ENCODE measurements around the gene ZFP57.

ZFP57 gene

DNA sequence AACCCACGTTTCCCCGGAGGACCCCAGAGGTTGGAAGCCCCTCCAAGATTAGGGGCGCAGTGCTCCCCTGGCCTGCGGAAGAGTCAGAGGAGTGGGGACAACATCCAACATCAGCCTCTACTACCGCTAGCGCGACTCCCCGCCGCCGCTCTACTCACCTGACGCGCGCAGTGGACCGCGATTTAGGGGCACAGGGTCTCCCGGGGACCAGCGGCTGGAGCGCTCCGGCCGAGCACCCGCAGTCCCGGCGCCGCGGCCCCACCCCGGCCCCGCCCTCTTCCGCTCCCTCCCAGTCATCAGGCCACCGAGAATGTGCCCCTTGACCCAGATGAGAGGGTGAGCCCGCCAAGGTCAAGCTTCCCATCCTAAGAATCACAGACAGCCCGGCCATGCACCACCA is at the start of gene ZFP57:
Gene ZFP57 (minus strand): TSS at position 249 of the 400 bp plus-strand sequence. CDS start 4,149 bp downstream, outside the sequence.
- no peak for DNase-seq

DNA sequence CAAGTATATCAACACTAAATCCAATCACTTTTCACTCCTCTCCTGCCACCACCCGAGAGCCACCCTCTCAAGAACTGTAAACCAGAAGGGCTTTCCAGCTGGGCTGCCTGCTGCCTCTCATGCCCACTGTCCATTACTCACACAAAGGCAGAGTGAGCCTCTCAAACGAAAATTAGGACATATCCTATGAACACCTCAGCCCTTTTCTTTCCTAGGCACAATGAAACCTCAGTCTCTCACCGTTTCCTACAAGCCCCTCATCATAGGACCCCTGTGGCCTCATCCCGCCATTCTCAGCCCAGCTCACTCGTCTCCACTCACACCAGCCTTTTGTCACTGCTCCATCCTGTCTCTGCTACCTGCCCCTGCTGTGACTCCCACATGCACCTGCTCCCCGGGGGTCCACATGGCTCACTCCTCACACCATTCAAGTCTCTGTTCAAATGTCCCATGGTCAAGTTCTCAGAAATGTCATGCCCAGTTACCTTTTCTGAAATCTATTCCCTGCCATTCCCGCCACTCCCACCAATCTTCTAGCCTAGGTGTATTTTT is 49.7 kb upstream of the ZFP57 start:
- peak in 1 of 2 experiments; percentile 12 for DNase-seq

DNA sequence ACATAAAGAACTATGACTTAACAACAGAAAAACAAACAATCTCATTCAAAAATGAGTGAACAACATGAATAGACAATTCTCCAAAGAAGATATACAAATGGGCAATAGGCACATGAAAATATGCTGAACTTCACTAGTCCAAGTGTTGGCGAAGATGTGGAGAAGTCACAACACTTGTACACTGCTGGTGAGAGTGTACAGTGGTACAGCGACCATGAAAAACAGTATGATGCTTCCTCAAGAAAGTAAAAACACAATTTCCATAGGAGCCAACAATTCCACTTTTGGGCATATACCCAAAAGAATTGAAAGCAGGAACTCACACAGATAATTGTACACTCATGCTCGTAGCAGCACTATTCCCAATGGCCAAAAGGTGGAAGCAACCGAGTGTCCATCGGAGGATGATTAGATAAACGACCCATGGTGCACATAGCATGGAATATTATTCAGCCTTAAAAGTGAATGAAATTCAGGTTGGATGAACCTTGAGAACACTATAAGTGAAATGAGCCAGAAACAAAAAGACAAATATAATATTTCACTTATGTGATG is 48.9 kb upstream of the ZFP57 start:
- no peak for DNase-seq

DNA sequence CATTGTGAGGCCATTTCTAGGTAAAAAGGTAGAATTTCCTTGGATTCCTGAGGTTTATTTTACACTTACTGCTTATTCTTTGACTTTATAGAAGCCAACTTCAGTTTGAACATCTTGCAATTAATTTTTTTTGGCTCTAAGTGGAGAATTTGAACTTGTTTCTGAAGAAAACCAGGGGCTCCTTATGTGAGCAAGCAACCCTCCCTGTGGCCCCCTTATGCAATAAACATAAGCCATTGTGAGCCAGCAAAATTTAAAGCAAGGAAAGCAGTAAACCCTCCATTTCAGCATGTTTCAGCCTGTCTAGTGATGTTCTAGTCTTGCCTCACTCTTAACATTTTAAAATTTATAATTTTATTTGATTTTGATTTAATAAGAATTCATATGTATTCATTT is 47.9 kb upstream of the ZFP57 start:
- no peak for DNase-seq

DNA sequence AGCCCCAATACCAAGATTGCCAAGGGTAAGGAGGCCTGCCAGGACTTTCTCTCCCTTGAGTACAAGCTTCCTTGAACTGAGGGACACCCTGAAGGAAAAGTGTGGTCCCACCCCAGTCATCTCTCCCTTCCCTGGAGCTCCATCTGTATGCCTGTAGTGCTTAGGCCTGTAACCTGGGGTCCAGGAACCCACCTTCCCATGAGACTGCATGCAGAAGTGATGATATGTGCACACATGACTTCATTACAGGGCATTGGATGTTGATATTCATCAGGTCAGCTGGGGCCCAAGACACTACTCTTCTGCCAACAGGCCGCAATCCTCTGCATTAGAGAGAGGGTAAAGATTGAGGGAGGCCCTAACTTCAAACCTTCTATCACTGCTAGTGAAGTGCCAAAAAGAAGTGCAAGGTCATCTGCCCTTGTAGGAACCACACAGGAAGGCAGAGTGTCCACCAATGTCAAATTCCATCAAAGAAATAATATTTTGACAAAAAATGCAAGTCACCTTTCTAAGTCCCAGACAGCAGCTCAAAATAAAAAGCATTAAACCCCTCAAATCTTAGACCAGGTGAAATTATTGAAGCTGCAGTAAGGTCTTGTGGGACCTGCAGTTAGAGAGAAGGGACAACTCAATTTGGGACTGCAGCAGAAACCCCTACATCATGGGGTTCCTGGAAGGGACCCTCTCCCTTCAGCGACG is 47.4 kb upstream of the ZFP57 start:
- DNase-seq, result peak in 1 of 2 experiments; percentile 13

DNA sequence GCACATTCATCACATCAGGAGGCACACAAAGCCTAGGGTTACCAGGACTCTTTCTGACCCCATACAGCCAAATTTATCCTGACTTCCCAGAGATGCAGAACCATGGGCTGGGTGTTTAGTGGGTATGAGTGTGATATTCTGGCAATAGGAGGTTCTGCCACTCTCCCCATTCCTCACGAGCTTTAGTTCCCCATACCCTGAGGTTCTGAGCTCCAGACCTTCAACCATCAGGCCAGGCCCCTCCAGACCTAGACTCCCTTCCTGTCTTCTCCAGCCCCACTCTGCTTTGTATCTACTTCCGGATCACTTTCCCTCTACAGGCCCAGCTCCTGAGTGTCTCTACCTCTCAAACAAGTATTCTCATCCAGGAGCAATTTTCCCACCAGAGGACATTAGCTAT is 46.7 kb upstream of the ZFP57 start:
- peak in 1 of 2 experiments; percentile 7 for DNase-seq

DNA sequence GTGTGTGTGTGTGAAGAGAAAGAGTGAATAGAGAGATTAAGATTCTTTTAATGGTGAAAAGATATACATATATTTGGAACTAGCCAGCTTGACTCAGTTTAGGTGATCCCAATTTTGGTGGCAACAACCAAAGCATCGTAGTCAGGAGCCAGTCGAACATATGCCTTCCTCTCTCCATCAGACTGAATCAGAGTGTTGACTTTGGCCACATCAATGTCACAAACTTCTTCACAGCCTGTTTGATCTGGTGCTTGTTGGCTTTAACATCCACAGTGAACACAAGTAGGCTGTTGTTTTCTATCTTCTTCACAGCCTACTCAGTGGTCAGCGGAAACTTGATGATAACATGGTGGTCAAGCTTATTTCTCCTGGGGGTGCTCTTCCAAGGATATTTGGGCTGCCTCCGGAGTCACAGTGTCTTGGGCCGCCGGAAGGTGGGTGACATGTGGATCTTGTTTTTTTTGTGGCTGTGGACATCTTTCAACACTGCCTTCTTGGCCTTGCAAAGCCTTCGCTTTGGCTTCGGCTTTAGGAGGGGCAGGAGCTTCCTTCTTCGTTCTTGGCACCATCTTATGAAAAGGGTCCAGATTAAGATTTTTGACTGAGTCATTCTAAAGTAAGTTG is 45.7 kb upstream of the ZFP57 start:
- DNase-seq, result peak in 1 of 2 experiments; percentile 10

DNA sequence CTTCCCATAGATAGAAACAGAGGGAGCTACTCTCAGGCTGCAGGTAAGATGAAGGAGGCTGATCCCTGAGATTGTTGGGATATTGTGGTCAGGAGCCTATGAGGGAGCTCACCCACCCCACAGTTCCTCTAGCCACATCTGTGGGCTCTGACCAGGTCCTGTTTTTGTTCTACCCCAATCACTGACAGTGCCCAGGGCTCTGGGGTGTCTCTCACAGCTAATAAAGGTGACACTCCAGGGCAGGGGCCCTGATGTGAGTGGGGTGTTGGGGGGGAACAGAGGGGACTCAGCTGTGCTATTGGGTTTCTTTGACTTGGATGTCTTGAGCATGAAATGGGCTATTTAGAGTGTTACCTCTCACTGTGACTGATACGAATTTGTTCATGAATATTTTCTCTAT is 45.0 kb upstream of the ZFP57 start:
- no peak for DNase-seq

DNA sequence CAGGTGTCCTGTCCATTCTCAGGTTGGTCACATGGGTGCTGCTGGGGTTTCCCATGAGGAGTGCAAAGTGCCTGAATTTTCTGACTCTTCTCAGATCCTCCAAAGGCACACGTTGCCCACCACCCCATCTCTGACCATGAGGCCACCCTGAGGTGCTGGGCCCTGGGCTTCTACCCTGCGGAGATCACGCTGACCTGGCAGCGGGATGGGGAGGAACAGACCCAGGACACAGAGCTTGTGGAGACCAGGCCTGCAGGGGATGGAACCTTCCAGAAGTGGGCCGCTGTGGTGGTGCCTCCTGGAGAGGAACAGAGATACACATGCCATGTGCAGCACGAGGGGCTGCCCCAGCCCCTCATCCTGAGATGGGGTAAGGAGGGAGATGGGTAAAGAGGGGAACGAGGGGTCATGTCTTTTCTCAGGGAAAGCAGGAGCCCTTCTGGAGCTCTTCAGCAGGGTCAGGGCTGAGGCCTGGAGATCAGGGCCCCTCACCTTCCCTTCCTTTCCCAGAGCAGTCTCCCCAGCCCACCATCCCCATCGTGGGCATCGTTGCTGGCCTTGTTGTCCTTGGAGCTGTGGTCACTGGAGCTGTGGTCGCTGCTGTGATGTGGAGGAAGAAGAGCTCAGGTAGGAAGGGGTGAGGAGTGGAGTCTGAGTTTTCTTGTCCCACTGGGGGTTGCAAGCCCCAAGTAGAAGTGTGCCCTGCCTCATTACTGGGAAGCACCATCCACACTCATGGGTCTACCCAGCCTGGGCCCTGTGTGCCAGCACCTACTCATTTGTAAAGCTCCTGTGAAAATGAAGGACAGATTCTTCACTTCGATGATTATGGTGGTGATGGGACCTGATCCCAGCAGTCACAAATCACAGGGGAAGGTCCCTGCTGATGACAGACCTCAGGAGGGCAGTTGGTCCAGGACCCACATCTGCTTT is 44.3 kb upstream of the ZFP57 start:
- no peak for DNase-seq

DNA sequence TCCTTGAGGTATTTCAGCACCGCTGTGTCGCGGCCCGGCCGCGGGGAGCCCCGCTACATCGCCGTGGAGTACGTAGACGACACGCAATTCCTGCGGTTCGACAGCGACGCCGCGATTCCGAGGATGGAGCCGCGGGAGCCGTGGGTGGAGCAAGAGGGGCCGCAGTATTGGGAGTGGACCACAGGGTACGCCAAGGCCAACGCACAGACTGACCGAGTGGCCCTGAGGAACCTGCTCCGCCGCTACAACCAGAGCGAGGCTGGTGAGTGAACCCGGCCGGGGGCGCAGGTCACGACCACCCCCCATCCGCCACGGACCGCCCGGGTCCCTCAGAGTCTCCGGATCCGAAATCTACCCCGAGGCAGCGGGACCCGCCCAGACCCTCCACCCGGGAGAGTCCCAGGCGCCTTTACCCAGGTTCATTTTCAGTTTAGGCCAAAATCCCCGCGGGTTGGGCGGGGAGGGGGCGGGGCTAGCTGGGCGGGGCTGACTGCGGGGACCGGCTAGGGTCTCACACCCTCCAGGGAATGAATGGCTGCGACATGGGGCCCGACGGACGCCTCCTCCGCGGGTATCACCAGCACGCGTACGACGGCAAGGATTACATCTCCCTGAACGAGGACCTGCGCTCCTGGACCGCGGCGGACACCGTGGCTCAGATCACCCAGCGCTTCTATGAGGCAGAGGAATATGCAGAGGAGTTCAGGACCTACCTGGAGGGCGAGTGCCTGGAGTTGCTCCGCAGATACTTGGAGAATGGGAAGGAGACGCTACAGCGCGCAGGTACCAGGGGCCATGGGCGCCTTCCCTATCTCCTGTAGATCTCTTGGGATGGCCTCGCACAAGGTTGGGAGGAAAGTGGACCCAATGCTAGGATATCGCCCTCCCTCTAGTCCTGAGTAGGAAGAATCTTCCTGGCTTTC is 43.0 kb upstream of the ZFP57 start:
- DNase-seq, result peak; percentile 85 to 86

DNA sequence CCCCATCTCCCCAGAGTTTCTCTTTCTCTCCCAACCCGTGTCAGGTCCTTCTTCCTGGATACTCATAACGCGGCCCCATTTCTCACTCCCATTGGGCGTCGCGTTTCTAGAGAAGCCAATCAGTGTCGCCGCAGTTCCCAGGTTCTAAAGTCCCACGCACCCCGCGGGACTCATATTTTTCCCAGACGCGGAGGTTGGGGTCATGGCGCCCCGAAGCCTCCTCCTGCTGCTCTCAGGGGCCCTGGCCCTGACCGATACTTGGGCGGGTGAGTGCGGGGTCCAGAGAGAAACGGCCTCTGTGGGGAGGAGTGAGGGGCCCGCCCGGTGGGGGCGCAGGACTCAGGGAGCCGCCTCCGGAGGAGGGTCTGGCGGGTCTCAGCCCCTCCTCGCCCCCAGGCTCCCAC is 42.3 kb upstream of the ZFP57 start, which contains the start of gene HLA-F:
Gene HLA-F (plus strand): TSS at position 173 of the 404 bp plus-strand sequence. CDS start 30 bp downstream, at position 203.
- peak; percentile 85 to 88 for DNase-seq

DNA sequence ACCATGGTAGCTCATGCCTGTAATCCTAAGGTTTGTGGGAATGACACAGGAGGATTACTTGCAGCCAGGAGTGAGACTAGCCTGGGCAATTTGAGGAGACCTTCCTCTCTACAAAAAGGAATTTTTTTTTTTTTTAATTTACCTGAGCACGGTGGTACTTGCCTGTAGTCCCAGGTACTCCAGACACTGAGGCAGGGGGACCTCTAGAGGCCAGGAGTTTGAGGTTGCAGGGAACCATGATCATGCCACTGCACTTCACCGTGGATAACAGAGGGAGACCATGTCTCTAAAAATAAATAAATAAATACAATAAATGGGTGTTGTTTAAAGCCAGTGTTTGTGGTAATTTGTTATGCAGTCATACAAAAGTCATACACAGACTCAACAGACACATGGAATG is 39.9 kb upstream of the ZFP57 start:
- no peak for DNase-seq

DNA sequence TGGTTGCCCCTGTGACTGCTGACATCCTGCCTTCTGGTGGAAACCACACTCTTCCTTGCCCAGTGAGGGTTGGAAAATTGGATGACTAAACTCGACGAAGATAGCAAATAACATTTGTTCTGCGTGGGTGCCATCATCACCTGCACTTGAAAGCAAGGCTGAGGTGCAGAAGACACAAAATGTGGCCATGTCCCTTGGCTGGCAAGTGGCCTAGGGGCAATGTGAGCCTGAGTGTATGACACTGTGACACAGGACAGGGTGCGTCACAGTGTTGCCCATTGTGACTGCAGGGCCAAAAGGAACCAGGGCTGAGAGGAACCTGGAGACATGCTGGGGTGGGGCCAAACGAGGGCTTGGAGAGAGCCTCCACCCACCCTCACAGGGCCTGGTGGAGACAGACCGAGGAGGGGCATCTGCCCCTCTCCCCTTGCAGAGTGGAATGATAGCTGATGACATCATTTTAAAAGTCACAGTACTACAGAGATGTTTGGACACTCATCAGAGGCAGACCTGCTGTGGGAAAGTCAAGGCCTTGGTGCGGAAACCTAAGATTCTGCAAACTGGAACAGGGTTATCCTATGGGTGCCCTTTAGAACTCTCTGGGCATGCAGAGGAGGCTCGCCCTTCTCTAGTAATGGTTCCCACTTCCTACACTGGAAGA is 29.5 kb upstream of the ZFP57 start:
- no peak for DNase-seq

DNA sequence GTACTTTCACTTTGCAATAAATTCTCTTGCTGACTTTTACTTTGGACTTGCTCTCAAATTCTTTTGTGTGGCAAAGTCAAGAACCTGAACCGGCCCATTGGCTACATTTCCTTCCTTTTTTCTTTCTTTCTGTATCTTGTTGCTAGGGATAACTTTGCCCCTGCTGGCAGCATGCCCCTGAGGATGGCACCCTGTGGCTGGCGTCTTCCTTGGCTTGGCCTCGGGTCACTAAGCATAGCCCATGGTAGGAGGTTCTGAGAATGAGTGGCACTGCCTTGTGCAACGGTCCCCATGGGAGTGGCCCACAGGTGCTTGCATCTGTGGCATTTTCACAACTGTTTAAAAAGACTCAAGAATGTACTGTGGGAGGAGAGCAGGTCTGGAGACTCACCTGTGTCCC is 28.2 kb upstream of the ZFP57 start:
- no peak for DNase-seq

DNA sequence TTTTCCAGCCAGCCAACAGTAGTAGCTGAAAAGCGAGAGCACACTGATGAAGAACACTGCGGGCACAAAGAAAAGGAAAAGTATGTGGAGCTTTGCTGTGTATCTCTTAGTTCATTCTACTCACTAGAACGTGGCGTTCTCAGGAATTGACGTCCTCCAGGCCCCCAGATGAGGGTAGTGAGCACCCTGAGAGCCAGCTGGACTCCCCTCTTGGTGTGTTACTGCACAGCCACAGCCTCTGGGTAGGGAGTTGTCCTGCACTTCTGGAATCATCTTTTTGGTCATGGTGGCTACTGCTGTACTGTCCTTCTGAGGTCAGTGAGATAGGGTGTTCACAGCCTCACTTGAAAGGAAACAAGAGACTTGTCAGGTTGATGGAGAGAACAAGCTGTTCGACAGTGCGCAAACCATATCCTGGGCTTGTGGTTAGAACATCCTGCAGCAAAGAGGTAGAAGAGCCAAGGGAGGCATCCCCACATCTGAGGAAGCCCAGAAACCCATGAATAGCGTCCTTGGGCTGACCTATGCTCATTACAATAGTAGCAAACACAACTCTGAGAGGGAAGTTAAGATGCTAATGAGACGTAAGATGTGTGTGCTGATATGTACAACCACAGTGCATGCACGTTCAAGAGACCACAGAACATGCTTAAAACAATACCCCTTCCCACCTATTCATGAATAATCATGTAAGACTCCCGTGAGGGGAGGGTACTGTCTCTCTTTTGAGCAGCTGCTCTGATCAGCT is 27.7 kb upstream of the ZFP57 start:
- DNase-seq, result peak; percentile 54 to 56

DNA sequence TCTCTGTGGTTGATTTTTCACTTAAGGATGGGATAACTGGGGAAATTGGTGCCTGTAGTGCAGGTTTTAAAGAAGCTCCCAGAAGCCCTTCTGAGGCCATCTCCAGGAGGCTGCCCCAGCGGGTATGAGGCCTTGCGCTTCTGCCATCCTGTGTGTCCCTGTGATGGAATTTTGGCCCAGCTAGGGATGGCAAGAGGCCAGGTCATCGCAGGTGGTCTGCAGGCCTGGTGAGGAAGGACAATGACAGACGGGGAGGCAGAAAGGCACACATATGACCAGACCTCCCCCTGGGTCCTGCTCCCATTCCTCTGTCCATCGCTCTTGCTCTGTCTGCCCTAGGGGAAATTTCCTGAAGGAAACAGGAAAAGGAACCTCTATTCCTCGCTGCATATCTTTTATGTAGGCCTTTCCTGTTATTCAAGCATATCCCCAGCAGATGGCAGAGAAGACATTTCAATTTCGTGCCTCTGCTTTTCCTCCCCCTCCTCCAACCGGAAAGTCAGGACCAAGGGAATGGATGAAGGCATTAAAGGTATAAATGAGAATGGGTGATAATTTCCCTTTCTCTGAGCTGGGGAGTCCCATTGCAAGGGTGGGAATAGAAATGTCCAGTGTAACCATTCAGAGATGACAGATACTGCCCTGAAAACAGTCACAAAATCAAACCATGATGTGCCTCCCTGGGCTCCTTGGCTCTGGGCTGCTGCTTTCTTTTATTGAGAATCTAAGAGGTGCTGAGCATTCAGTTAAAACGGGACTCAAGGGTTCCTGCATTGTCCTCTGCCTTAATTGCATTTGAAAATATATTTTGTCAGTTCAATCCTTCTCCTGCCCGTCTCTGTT is 24.7 kb upstream of the ZFP57 start:
- DNase-seq, result no peak

DNA sequence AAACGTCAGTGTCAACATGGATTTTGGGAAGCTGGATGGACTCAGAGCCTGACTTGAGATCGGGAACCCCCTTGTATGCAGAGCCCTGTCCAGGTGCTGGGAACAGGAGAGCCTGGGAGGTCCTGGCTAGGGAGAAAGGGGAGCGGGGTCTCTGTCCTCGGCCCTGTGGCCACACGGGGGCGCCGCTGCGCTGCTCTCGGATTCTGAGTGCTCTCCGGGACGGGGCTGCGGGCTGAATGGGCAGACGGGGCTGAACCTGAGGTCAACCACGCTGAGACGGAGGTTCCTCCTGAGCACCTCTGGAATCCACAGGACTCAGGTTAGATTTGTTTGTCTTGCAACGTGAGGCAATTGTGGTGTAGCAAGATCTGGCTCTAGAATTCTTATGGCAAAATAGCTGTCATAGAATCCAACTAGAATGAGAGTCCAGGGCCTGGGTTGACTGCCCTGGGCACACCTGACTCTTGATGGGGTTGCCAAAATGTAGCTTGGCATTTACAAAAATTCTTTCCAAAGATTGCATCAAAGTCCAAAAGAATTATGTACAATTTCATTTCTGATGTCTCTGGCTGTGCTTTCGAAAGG is 21.7 kb upstream of the ZFP57 start:
- peak; percentile 90 to 91 for DNase-seq

DNA sequence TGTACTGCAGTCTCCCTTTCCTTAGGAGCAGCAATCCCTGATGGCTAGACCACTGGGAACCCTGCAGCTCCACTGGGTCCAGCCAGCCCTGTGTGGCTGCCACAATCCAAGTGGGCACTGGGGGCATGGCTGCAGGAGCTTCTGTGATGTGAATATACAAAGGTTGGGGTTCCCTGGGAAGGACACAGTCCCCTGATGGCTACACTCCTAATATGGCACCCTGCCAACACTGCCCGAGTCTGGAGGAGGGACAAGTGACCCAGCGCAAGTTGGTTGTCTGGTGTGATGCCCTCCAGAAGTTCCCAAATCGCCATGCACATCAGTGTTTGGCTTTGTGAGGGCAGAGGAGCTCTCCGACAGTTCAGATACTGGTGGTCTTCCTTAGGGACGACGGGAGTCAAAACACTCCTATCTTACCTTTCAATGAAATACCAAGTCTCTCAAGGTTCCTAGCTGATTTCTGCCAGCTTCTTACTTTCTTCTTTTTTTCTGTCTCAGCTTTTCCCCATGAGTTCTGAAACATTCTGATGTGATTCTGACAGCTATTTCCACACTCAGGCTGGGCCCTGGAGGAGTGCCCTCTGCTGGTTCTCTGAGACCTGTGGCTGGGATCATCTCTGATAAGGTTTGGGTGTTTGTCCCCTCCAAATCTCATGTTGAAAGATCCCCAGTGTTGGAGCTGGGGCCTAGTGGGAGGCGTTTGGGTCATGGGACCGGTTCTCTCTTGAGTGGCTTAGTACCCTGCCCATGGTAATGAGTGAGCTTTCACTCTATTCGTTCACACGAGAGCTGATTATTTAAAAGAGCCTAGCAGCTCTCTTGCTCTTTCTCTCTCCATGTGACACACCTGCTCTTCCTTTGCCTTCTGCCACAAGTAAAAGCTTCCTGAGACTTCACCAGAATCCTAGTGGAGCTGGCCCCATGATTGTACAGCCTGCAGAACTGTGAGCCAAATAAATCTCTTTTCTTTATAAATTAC is 15.5 kb upstream of the ZFP57 start:
- DNase-seq, result no peak
